Pancreas (tissue), 10 donors: ENCODE measurements around the gene C10orf143. TPM values are rescaled to one million over a fixed set of nuclear protein-coding genes. Genes with fewer than 3 reads are reported as not detected.

Source experiments
- ATAC-seq, 4 donors: fragments of 200-7000 bp; cut with Tn5 transposase; one replicate each; pipeline versions ENCODE4 v1.8.0 to v1.9.1; 2020; ENCODE audit warnings: mild to moderate bottlenecking in 4 of 4, moderate library complexity in 4 of 4
- DNase-seq, 6 donors: peaks; one replicate each; pipeline ENCODE4 v3.0.0-alpha.2; 2020
- FAIRE-seq: peaks from 2 replicates; lab custom pipeline; 2012; peaks lifted over from hg19 to GRCh38; lab: Jason Lieb, UNC
- H3K27ac ChIP-seq, 4 donors: fragments of 200-600 bp; sonication (generic); 1 replicate in 3 of 4; 2 replicates in 1 of 4; pipeline versions ENCODE4 v1.5.0 to v1.8.0; 2020
- H3K27me3 ChIP-seq, 4 donors: fragments of 200-600 bp; one replicate each; pipeline ENCODE4 v1.8.0; 2021
- H3K36me3 ChIP-seq, 3 donors: fragments of 200-600 bp; sonication (generic) in 1 of 3; one replicate each; pipeline versions ENCODE4 v1.5.0 to v1.8.0; 2020 to 2021
- H3K4me1 ChIP-seq, 3 donors: fragments of 200-600 bp; one replicate each; pipeline ENCODE4 v1.8.0; 2021
- H3K4me3 ChIP-seq, 4 donors: fragments of 200-600 bp; sonication (generic) in 2 of 4; one replicate each; pipeline versions ENCODE4 v1.5.0 to v1.8.0; 2020 to 2021
- H3K9me3 ChIP-seq, 4 donors: fragments of 200-600 bp; one replicate each; pipeline ENCODE4 v1.8.0; 2021
- CTCF ChIP-seq, 4 donors: fragments of 200-600 bp; sonication (generic) in 3 of 4; IDR thresholded peaks; one replicate each; pipeline versions ENCODE4 v1.5.0 to v1.8.0; 2021; ENCODE audit warnings: antibody characterized with exemption in 4 of 4
- WGBS, 2 donors: extraction: QIAGEN DNeasy Blood & Tissue Kit; methylation state at CpG; one replicate each; pipeline ENCODE4 v1.1.7; 2013; 5-methylcytosine and 5-hydroxymethylcytosine counted together
- intact Hi-C, 3 donors: fragments of 100-400 bp; cut with DNase I; formaldehyde crosslinking; loops; one replicate each; pipeline versions ENCODE4 v1.11.1 to v1.14.2; 2022
- polyA plus RNA-seq, 2 donors: library from polyadenylated mRNA; stranded (reverse); fragments of 200-250 nt; gene quantifications; one replicate each; pipeline ENCODE4 v1.2.3, GENCODE V29; 2013
- total RNA-seq, 6 donors: library from RNA; stranded (reverse); fragmentation: NEBNext Ultra II Directional in 4 of 6; extraction: Animal tissue kit (Norgen Biotek cat#: 25700) in 4 of 6; gene quantifications; one replicate each; pipeline versions ENCODE4 v1.2.1 to v1.2.4, GENCODE V29; 2021 to 2023
- donor health status: healthy with polysubstance abuse.
- donor health status: DM: no; HTN: no; CAD: no; lungs with moderate emphysema.
- donor health status: DM: no; HTN: no; CAD: no.
- donor health status: control.
- donor health status: control.
- donor health status: Bipolar disorder and iron deficiency.
- donor health status: DM: yes; HTN: yes; CAD: no.
- donor health status: DM: no; HTN: no; CAD: no.
- donor health status: DM: no; HTN: no; CAD: no.
- donor health status: DM: yes; HTN: yes; CAD: no.

Gene C10orf143
- total and polyA plus RNA-seq, 8 donors, result 1.6 to 7.1 (median 2.7) TPM

- FAIRE-seq, result no peak
- no peaks in the 10 kb centered on the region for H3K36me3 ChIP-seq
- no peak for TF ChIP-seq CTCF (IDR thresholded peaks at IDR 0.05)
- no peak for ATAC-seq
- no peaks in the 10 kb centered on the region for H3K27me3 ChIP-seq
- peaks cover 12 to 20% (median 15%) of the 10 kb centered on the region in 3 donors for H3K4me1 ChIP-seq
- no peak overlapping the region for H3K27ac ChIP-seq
- peak overlapping the region in 2 of 4 donors; percentile 90 to 99 for H3K4me3 ChIP-seq
- WGBS, 2 donors, result 73 to 82% methylated on average over 28 of the region's 28 CpGs
- H3K9me3 ChIP-seq, result no peaks in the 10 kb centered on the region
- DNase-seq, result no peak
- intact Hi-C loops, result no loop called here
Measured at GRCh38 chr10:130137659-130138478, 27.2 kb upstream of the C10orf143 start.

- H3K27me3 ChIP-seq, result no peaks in the 10 kb centered on the region
- no peak for TF ChIP-seq CTCF (IDR thresholded peaks at IDR 0.05)
- WGBS, 2 donors, result 1% methylated on average over 10 of the region's 10 CpGs
- H3K4me3 ChIP-seq, result peak overlapping the region; percentile 90 to 99 (median 93)
- peaks cover 12 to 20% (median 15%) of the 10 kb centered on the region in 3 donors for H3K4me1 ChIP-seq
- no peaks in the 10 kb centered on the region for H3K36me3 ChIP-seq
- FAIRE-seq, result no peak
- ATAC-seq, result no peak
- intact Hi-C loops, result no loop called here
- DNase-seq, result no peak
- no peaks in the 10 kb centered on the region for H3K9me3 ChIP-seq
- peak overlapping the region in 2 of 4 donors; percentile 56 to 75 for H3K27ac ChIP-seq
Measured at GRCh38 chr10:130137090-130137448, 26.4 kb upstream of the C10orf143 start.

GRCh38 chr10:130136226-130137089 is 25.8 kb upstream of the C10orf143 start, which contains the start of gene GLRX3:
TSS of gene GLRX3 (plus strand) at chr10:130136391. CDS start at chr10:130136421, 30 bp downstream.
- DNase-seq, result peak; percentile 81 to 95 (median 88)
- no peak for FAIRE-seq
- no peaks in the 10 kb centered on the region for H3K9me3 ChIP-seq
- peak; percentile 99 for ATAC-seq
- H3K36me3 ChIP-seq, result no peaks in the 10 kb centered on the region
- peak within 1 kb of the TSS; percentile 56 to 75 (median 62) for H3K27ac ChIP-seq
- WGBS, 2 donors, result 0 to 1% methylated on average over 72 to 96 of the region's 96 CpGs
- no peaks in the 10 kb centered on the region for H3K27me3 ChIP-seq
- peaks cover 12 to 20% (median 15%) of the 10 kb centered on the region in 3 donors for H3K4me1 ChIP-seq
- intact Hi-C loops, result no loop called here
- H3K4me3 ChIP-seq, result peak within 1 kb of the TSS; percentile 90 to 99 (median 93)
- no peak for TF ChIP-seq CTCF (IDR thresholded peaks at IDR 0.05)

GRCh38 chr10:130135676-130136225 is 25.1 kb upstream of the C10orf143 start:
- WGBS, 2 donors, result 18 to 21% methylated on average over 17 of the region's 17 CpGs
- H3K27ac ChIP-seq, result peak overlapping the region in 3 of 4 donors; percentile 56 to 75 (median 63)
- ATAC-seq (peak in 3 of 4 donors; percentile 13 to 21 (median 15)), DNase-seq (peak in 1 of 6 donors; percentile 16), FAIRE-seq (no peak)
- no peak for TF ChIP-seq CTCF (IDR thresholded peaks at IDR 0.05)
- no peaks in the 10 kb centered on the region for H3K9me3 ChIP-seq
- intact Hi-C loops, result no loop called here
- peak overlapping the region; percentile 90 to 99 (median 93) for H3K4me3 ChIP-seq
- peaks cover 0 to 4% (median 0%) of the 10 kb centered on the region in 4 donors for H3K27me3 ChIP-seq
- H3K36me3 ChIP-seq, result no peaks in the 10 kb centered on the region
- peaks cover 12 to 20% (median 15%) of the 10 kb centered on the region in 3 donors for H3K4me1 ChIP-seq
